Spinal cord (tissue), 10 donors: Measurements from ENCODE around the gene STX7. TPM values are rescaled to one million over a fixed set of nuclear protein-coding genes. Genes with fewer than 3 reads are reported as not detected.
A peak's percentile ranks its signal among the peaks of the same experiment; 100 is the strongest.

ENCODE experiments used
- DNase-seq, 6 donors: peaks; one replicate each; pipeline versions ENCODE4 v3.0.0 to v3.0.0-alpha.2; 2013 to 2015; ENCODE audit warnings: low spot score in 6 of 6, low read depth in 4 of 6
- H3K27ac ChIP-seq: one replicate; pipeline ENCODE4 v1.5.1; 2013; ENCODE audit warnings: low read depth, low read length, control low read depth
- H3K27me3 ChIP-seq: one replicate; pipeline ENCODE4 v1.6.1; 2013; ENCODE audit warnings: low read length; ENCODE audit not compliant: control insufficient read depth, insufficient read depth
- H3K36me3 ChIP-seq: one replicate; pipeline ENCODE4 v1.6.1; 2013; ENCODE audit warnings: low read length; ENCODE audit not compliant: control insufficient read depth, insufficient read depth
- H3K4me1 ChIP-seq: one replicate; pipeline ENCODE4 v1.6.1; 2013; ENCODE audit warnings: low read length; ENCODE audit not compliant: control insufficient read depth, insufficient read depth
- H3K4me3 ChIP-seq: one replicate; pipeline ENCODE4 v1.5.1; 2013; ENCODE audit warnings: low read depth, low read length, control low read depth
- H3K9me3 ChIP-seq: one replicate; pipeline ENCODE4 v1.6.1; 2013; ENCODE audit warnings: low read length; ENCODE audit not compliant: control insufficient read depth, insufficient read depth
- WGBS: methylation state at CpG from one replicate; pipeline ENCODE4 v1.1.5; 2013; ENCODE audit warnings: missing lambda C conversion rate; ENCODE audit not compliant: insufficient coverage; 5-methylcytosine and 5-hydroxymethylcytosine counted together
- polyA plus RNA-seq, 2 donors: library from polyadenylated mRNA; unstranded; fragments of 120-200 nt; gene quantifications; one replicate each; pipeline ENCODE4 v1.2.1, GENCODE V29; 2013; ENCODE audit not compliant: insufficient read length in 2 of 2
- total RNA-seq, 2 donors: library from RNA; depleted of rRNA in 1 of 2; stranded (reverse); fragments of 120-200 nt in 1 of 2; fragments of >200 nt in 1 of 2; gene quantifications; one replicate each; pipeline versions ENCODE4 v1.2.3 to v1.2.4, GENCODE V29; 2013 to 2014
- donor health status: healthy.

STX7 gene
- total and polyA plus RNA-seq, 4 donors: 54.1 to 96.6 (median 71.2) TPM

DNA sequence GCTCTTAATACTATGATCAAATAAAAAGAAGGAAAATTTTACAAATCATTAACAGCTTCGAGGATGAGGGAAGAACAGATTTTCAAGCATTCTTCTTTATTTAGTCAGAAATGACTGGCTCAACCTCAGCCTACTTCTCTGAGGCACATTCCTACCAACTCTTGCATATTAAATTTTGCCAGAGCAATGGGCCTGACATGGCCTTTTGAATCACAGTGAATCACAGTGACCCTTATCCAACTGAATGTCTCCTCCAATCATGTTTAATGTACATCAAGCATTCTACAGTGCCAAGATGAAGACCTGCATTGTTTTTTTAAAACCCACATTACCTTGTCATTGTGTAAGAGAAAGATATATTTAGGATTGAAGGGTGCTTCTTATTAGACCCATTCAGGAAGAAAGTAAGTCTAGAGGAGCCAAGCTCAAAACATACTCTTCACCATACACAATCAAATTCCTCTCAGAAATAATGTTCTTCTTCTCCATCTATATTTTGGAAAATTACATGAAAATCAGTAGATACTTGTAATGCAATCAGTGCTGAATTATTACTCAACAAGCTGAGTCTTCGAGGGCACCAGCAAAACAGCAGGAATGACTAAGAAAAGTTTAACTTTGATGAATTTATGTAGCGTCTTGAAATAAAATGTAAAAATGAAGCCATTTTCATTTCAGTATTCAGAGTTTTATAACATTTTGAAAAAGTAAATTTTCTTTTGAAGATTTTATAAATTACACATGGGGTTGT lies 67.5 kb downstream of the STX7 start:
- peak overlapping the region; percentile 16 for H3K27ac ChIP-seq

DNA sequence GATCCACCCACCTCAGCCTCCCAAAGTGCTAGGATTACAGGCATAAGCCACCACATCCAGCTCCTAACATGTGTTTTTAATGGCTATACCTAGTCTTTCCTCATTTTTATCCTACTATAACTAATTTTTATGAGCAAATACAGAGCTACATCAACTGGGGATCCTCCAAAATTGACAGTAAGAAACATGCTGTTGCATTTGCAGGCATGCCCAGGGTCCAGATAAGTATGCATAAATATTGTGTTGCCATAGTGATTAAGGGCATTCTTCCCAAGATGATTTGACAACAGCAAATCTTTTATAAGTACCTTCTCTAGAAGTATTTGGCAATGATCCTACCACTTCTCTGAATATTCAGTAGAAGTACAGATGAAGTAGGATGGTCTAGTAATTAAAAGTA lies 69.7 kb downstream of the STX7 start:
- Histone ChIP-seq H3K27ac (no peak overlapping the region), H3K4me3 (no peak overlapping the region), H3K27me3 (no peaks in the 10 kb centered on the region), H3K4me1 (no peaks in the 10 kb centered on the region), H3K36me3 (no peaks in the 10 kb centered on the region), H3K9me3 (peaks cover 3% of the 10 kb centered on the region)
- no peak for DNase-seq

More for the DNA sequence above, 67.5 kb downstream of the STX7 start:
- peaks cover 3% of the 10 kb centered on the region for H3K9me3 ChIP-seq
- H3K4me3 ChIP-seq: no peak overlapping the region
- DNase-seq: no peak
- H3K36me3 ChIP-seq: no peaks in the 10 kb centered on the region
- H3K27me3 ChIP-seq: no peaks in the 10 kb centered on the region
- 20% methylated on average over 1 of the region's 3 CpGs for WGBS
- no peaks in the 10 kb centered on the region for H3K4me1 ChIP-seq

- H3K36me3 ChIP-seq: no peaks in the 10 kb centered on the region
- no peaks in the 10 kb centered on the region for H3K4me1 ChIP-seq
- no peaks in the 10 kb centered on the region for H3K27me3 ChIP-seq
- H3K9me3 ChIP-seq: no peaks in the 10 kb centered on the region
- no peak for DNase-seq
- H3K4me3 ChIP-seq: no peak overlapping the region
- no peak overlapping the region for H3K27ac ChIP-seq
- WGBS: 100% methylated on average over 2 of the region's 2 CpGs
Observed at GRCh38 chr6:132430110-132430509, 82.8 kb downstream of the STX7 start.

GRCh38 chr6:132425176-132425575 lies 87.7 kb downstream of the STX7 start:
- H3K36me3 ChIP-seq: no peaks in the 10 kb centered on the region

DNA sequence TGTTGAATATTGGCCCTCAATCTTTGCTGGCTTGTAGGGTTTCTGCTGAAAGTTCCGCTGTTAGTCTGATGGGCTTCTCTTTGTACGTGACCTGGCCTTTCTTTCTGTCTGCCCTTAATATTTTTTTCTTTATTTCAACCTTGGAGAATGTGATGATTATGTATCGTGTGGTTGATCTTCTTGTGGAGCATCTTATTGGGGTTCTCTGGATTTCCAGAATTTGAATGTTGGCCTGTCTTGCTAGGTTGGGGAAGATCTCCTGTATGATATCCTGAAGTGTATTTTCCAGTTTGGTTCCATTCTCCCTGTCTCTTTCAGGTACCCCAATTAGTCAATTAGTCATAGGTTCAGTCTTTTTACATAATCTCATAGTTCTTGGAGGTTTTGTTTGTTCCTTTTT lies 89.1 kb downstream of the STX7 start:
- no peaks in the 10 kb centered on the region for H3K4me1 ChIP-seq
- H3K27ac ChIP-seq: no peak overlapping the region
- no peaks in the 10 kb centered on the region for H3K36me3 ChIP-seq
- H3K9me3 ChIP-seq: peaks cover 6% of the 10 kb centered on the region
- no peak overlapping the region for H3K4me3 ChIP-seq
- H3K27me3 ChIP-seq: no peaks in the 10 kb centered on the region
- no peak for DNase-seq
- WGBS: no CpG with 5 or more reads among the region's 3 CpGs

More at GRCh38 chr6:132425176-132425575, 87.7 kb downstream of the STX7 start:
- DNase-seq: no peak
- Histone ChIP-seq H3K9me3 (peaks cover 6% of the 10 kb centered on the region), H3K4me3 (no peak overlapping the region), H3K27me3 (no peaks in the 10 kb centered on the region), H3K27ac (no peak overlapping the region), H3K4me1 (no peaks in the 10 kb centered on the region)
- 94% methylated on average over 5 of the region's 5 CpGs for WGBS

DNA sequence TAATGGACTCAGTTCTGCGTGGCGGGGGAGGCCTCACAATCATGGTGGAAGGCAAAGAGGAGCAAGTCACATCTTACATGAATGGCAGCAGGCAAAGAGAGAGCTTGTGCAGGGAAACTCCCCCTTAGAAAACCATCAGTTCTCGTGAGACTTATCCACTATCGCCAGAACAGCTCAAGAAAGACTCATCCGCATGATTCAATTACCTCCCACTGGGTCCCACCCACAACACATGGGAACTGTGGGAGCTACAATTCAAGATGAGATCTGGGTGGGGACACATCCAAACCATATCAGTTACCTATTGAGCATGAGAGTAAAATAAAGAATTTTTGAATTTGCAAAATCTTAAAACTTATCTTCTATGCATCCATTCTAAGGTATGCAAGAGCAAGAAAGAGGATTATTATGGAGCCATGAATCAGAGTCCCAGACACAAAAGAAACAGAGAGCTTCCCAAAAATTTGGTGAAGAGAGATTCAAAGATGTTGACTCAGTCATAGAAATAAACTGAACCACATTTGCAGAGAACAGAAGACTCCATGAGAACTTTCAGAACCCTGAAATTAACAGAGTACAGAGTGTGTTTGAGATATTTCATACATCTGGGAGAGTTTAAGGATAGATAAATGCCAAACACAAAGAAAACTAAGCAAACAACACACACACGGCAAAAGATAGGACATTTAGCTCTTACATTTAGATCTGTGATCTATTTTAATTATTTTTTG lies 94.5 kb downstream of the STX7 start:
- WGBS: no CpG with 5 or more reads among the region's 6 CpGs
- H3K4me3 ChIP-seq: no peak overlapping the region
- no peaks in the 10 kb centered on the region for H3K36me3 ChIP-seq
- no peak for DNase-seq
- H3K27me3 ChIP-seq: no peaks in the 10 kb centered on the region
- H3K9me3 ChIP-seq: peaks cover 7% of the 10 kb centered on the region
- no peak overlapping the region for H3K27ac ChIP-seq
- H3K4me1 ChIP-seq: no peaks in the 10 kb centered on the region

- no peak for DNase-seq
- no peaks in the 10 kb centered on the region for H3K36me3 ChIP-seq
- 100% methylated on average over 1 of the region's 5 CpGs for WGBS
Observed at GRCh38 chr6:132414761-132415160, 98.2 kb downstream of the STX7 start.

DNA sequence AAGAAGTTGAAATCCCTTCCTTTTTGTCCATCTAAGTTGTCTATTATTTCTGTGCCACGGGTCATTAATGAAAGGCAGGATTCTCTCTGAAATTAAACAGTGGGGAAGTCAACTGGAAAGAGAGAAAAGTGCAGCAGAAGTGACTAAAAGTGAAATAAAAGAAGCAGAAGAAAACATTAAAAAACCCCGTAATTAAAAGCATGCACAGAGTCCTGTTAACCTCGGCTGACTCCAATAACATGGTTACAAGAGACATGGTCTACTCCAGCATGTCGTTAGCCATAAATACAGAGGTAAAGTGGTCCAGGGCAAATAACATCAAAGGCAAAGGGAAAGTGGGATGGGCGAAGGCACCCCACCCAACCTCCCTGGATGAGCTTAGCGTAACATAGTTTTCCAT lies 98.6 kb downstream of the STX7 start:
- 67% methylated on average over 2 of the region's 6 CpGs for WGBS
- H3K4me1 ChIP-seq: no peaks in the 10 kb centered on the region

More at GRCh38 chr6:132414761-132415160, 98.2 kb downstream of the STX7 start:
- peaks cover 1% of the 10 kb centered on the region for H3K9me3 ChIP-seq
- H3K4me3 ChIP-seq: no peak overlapping the region
- H3K27me3 ChIP-seq: no peaks in the 10 kb centered on the region
- no peak overlapping the region for H3K27ac ChIP-seq
- no peaks in the 10 kb centered on the region for H3K4me1 ChIP-seq

DNA sequence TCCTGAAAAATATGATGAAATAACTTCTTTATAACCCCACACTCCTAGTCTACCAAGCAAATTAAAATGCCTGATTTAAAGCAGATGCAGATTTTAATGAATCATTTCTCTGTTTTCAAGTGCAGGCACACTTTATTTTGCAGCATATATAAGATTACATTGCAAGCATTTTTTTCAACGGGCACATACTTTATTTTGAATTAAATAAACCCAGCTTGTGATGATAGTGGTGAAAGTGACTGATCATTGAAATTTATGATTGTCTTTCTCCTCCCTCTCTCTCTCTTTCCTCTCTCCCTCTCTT lies 99.5 kb downstream of the STX7 start:
- Histone ChIP-seq H3K4me1 (no peaks in the 10 kb centered on the region), H3K9me3 (peaks cover 1% of the 10 kb centered on the region), H3K36me3 (no peaks in the 10 kb centered on the region), H3K27ac (no peak overlapping the region), H3K27me3 (no peaks in the 10 kb centered on the region), H3K4me3 (no peak overlapping the region)
- no peak for DNase-seq
- WGBS: no CpG with 5 or more reads among the region's 1 CpG

More for the DNA sequence above, 98.6 kb downstream of the STX7 start:
- no peak for DNase-seq
- H3K4me3 ChIP-seq: no peak overlapping the region
- no peaks in the 10 kb centered on the region for H3K27me3 ChIP-seq
- peaks cover 1% of the 10 kb centered on the region for H3K9me3 ChIP-seq
- H3K27ac ChIP-seq: no peak overlapping the region
- no peaks in the 10 kb centered on the region for H3K36me3 ChIP-seq
